ENCODE data around the gene FFAR3.

FFAR3 gene

GRCh38 chr19:35318679-35319448 lies 39.4 kb upstream of the FFAR3 start:
- no peak for TF ChIP-seq CTCF (IDR thresholded peaks at IDR 0.05; ENCODE audit: low read depth, low read length, missing control alignments)
- no peak overlapping the region for H3K4me3 ChIP-seq (replicated peaks; ENCODE audit: low read depth, low read length)
- DNase-seq (ENCODE audit: extremely low read depth, low read depth) = peak; percentile 56

- TF ChIP-seq CTCF (IDR thresholded peaks at IDR 0.05; ENCODE audit: low read depth, low read length, missing control alignments) = no peak
- no peak for DNase-seq (ENCODE audit: extremely low read depth, low read depth)
- H3K4me3 ChIP-seq (replicated peaks; ENCODE audit: low read depth, low read length) = no peak overlapping the region
These were observed 38.1 kb upstream of the FFAR3 start for GRCh38 chr19:35320065-35320713.

GRCh38 chr19:35321291-35321690 lies 37.0 kb upstream of the FFAR3 start:
- no peak overlapping the region for H3K4me3 ChIP-seq (replicated peaks; ENCODE audit: low read depth, low read length)
- DNase-seq (ENCODE audit: extremely low read depth, low read depth) = no peak
- no peak for TF ChIP-seq CTCF (IDR thresholded peaks at IDR 0.05; ENCODE audit: low read depth, low read length, missing control alignments)

- H3K4me3 ChIP-seq (replicated peaks; ENCODE audit: low read depth, low read length) = no peak overlapping the region
- TF ChIP-seq CTCF (IDR thresholded peaks at IDR 0.05; ENCODE audit: low read depth, low read length, missing control alignments) = no peak
- DNase-seq (ENCODE audit: extremely low read depth, low read depth) = no peak
These were observed 36.2 kb upstream of the FFAR3 start for GRCh38 chr19:35322014-35322413.

GRCh38 chr19:35327642-35328041 lies 30.6 kb upstream of the FFAR3 start:
- no peak overlapping the region for H3K4me3 ChIP-seq (replicated peaks; ENCODE audit: low read depth, low read length)
- DNase-seq (ENCODE audit: extremely low read depth, low read depth) = no peak
- peak; percentile 41 for TF ChIP-seq CTCF (IDR thresholded peaks at IDR 0.05; ENCODE audit: low read depth, low read length, missing control alignments)

GRCh38 chr19:35328851-35329285 lies 29.4 kb upstream of the FFAR3 start, which contains the start of gene CD22:
Gene CD22 (plus strand): TSS chr19:35329187. CDS start chr19:35332041, 2,854 bp downstream.
- no peak within 1 kb of the TSS for H3K4me3 ChIP-seq (replicated peaks; ENCODE audit: low read depth, low read length)
- TF ChIP-seq CTCF (IDR thresholded peaks at IDR 0.05; ENCODE audit: low read depth, low read length, missing control alignments) = no peak
- DNase-seq (ENCODE audit: extremely low read depth, low read depth) = no peak

Data from HFF-Myc (cell line).